H1 (cell line): ENCODE measurements around the gene SLITRK4. TPM values are rescaled to one million over a fixed set of nuclear protein-coding genes. Genes with fewer than 3 reads are reported as not detected.

ENCODE experiments used
- CHD7 ChIP-seq: fragments of 300-600 bp; sonication (generic); IDR thresholded peaks from 2 replicates; pipeline ENCODE4 v1.7.1; 2012; ENCODE audit warnings: low read length, moderate library complexity, mild to moderate bottlenecking, inconsistent platforms; ENCODE audit not compliant: insufficient replicate concordance
- TAF1 ChIP-seq: IDR thresholded peaks from 2 replicates; pipeline ENCODE4 v1.6.1; 2011; ENCODE audit warnings: mild to moderate bottlenecking, low read depth, low read length
- polyA plus RNA-seq, 7 experiments: library from polyadenylated mRNA; depleted of rRNA in 3 of 7; stranded (reverse) in 5 of 7; unstranded in 2 of 7; fragments of >200 nt in 5 of 7; fragments of 200-250 nt in 2 of 7; gene quantifications; 1 replicate in 5 of 7; 2 replicates in 1 of 7; 4 replicates in 1 of 7; pipeline versions ENCODE4 v1.2.1 to v1.2.3, GENCODE V29; 2011 to 2013; ENCODE audit warnings: missing spikeins in 2 of 7, mixed read lengths in 2 of 7
- total RNA-seq: library from RNA; stranded (reverse); fragmentation: NEBNext Ultra II Directional; extraction: Animal tissue kit (Norgen Biotek cat#: 25700); gene quantifications from 2 replicates; pipeline ENCODE4 v1.2.1, GENCODE V29; 2021

SLITRK4 gene
- total and polyA plus RNA-seq, 2 of the 8 experiments (the other 6 are each of a cell fraction or from before 2014, with no cell fraction given): 3.1 to 8.2 TPM

- no peak for TF ChIP-seq CHD7
- no peak for TF ChIP-seq TAF1
These were observed 54.7 kb downstream of the SLITRK4 start (continued) for GRCh38 chrX:143581240-143581639.
